Tongue (tissue), 1 donor: Measurements from ENCODE around the gene BMP10. TPM values are rescaled to one million over a fixed set of nuclear protein-coding genes. Genes with fewer than 3 reads are reported as not detected.

Experiments used
- total RNA-seq: library from RNA; depleted of rRNA; stranded (reverse); fragments of >200 nt; gene quantifications from one replicate; pipeline ENCODE4 v1.2.3, GENCODE V29; 2014

BMP10 gene
- total RNA-seq, 1 donor from 2014 or later, result not detected

Other genes with a start within 250 kb of the BMP10 start
- 1.0 TPM for gene PROKR1, start 227.8 kb downstream of the BMP10 start, total RNA-seq
- 5.4 TPM for gene ARHGAP25, start 136.6 kb downstream of the BMP10 start, total RNA-seq
- not detected for gene GKN2, start 81.5 kb upstream of the BMP10 start, total RNA-seq
- not detected for gene GKN1, start 103.2 kb upstream of the BMP10 start, total RNA-seq
- gene ANTXR1, start 141.8 kb upstream of the BMP10 start, total RNA-seq, result 104 TPM